ENCODE measurements around the gene BRAP. TPM values are rescaled to one million over a fixed set of nuclear protein-coding genes. Genes with fewer than 3 reads are reported as not detected.

The BRAP gene
- total and polyA plus RNA-seq, 12 donors: 5.9 to 18.5 (median 14.4) TPM

- Histone ChIP-seq H3K4me3 (peak overlapping the region in 9 of 10 donors; percentile 78 to 97 (median 92)), H3K4me1 (peaks cover 4 to 31% (median 26%) of the 10 kb centered on the region in 9 donors), H3K27me3 (no peaks in the 10 kb centered on the region), H3K27ac (peak overlapping the region; percentile 93 to 100 (median 99)), H3K36me3 (no peaks in the 10 kb centered on the region), H3K9me3 (no peaks in the 10 kb centered on the region)
- no peak for TF ChIP-seq CTCF (IDR thresholded peaks at IDR 0.05)
- ATAC-seq (no peak), DNase-seq (no peak)
- intact Hi-C loops (cut with DNase I): loop anchor here in 1 of 10 donors (5.0 kb wide), 1 partner anchor 37 kb away; no protein-coding TSS in a partner anchor
- WGBS, 2 donors: 8 to 11% methylated on average over 5 of the region's 5 CpGs
Observed at GRCh38 chr12:111600205-111600642, 85.5 kb downstream of the BRAP start.

DNA sequence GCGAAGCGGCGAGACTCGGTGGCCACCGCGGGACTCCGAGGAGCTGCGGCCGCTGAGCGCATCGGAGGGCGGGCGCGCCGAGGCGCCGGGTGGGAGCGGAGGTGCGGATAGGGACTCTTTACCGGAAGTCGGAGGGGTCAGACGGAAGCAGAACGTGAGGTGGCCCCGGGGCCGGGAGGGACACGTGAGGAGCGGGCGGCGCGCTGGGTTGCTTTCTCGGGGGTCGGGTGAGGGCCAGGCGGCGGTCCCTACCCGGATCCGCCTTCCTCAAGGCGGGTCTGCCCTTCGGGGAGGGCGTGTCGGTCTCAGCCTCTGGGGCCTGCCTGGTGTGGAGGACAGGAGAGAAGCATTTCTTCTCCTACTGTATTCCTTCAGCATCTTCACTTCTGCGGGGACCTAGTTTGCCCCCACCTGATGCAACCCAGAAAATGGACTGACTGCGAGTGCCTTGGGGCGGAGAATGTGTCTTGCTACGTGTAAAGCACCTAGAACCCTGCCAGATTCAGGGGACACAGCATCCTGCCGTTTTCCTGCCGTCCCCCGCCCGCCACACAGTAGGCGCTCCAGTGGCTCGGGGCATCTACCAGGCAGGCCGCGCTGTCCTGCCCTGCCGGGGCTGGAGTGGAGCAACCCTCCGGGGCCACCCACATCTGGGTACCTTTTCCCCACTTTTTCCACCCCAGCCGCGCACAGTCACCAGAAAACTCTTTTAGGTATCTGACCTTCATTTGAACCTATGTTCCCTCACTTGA is 86.1 kb downstream of the BRAP start:
- TF ChIP-seq CTCF (IDR thresholded peaks at IDR 0.05): no peak

DNA sequence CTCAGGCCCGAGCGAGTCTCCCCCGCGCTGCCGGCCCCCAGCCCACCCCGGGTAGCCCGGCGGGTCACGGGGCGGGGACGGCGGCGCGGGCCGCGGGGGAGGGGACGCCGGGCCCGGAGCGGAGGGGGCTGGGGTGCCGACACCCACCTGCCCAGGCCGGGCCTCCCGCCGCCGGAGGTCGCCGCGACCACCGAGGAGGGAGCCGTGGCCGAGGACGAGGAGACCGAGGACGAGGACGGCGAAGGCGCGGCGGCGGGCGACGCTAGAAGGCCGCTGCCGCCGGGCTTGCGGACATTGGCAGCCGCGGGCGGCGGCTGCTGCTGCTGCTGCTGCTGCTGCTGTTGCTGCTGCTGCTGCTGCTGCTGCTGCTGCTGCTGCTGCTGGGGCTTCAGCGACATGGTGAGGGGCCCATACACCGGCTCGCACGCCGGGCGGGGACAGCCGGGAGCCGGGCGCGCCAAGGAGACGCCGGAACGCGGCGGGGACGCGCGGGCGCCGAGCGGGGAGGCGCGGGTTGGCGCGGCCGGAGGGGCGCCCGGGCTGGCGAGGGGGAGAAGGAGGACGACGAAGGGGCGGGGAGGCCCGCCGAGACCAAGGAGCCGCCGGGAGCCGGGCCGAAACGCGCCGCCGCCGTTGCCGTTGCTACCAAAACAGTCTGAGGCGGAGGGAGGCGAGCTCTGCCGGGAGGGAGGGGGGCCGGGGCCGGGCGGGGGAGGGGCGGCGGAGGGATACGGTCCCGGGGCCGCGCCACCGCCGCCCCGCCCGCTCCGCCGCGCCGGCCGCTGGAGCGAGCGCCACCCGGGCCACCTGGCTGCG is 86.9 kb downstream of the BRAP start, which contains the start of gene ATXN2:
Gene ATXN2, minus strand, starts transcription at position 679 of the 816 bp plus-strand sequence. Its CDS starts 281 bp downstream, at position 398.
- Histone ChIP-seq H3K27me3 (no peaks in the 10 kb centered on the region), H3K36me3 (no peaks in the 10 kb centered on the region), H3K4me3 (peak within 1 kb of the TSS; percentile 78 to 97 (median 92)), H3K27ac (peak within 1 kb of the TSS; percentile 93 to 100 (median 99)), H3K4me1 (peaks cover 4 to 44% (median 40%) of the 10 kb centered on the region in 9 donors), H3K9me3 (no peaks in the 10 kb centered on the region)
- no peak for TF ChIP-seq CTCF (IDR thresholded peaks at IDR 0.05)
- ATAC-seq (peak in 7 of 8 donors; percentile 11 to 75 (median 46)), DNase-seq (peak; percentile 68 to 73)
- intact Hi-C loops (cut with DNase I): loop anchor here in 2 of 10 donors (5.0 kb wide), 2 partner anchors 37 to 38 kb away; no protein-coding TSS in a partner anchor
- WGBS, 2 donors: 1% methylated on average over 84 to 119 of the region's 119 CpGs

More for the DNA sequence above, 86.1 kb downstream of the BRAP start:
- peak; percentile 92 to 93 for DNase-seq
- H3K27me3 ChIP-seq: no peaks in the 10 kb centered on the region
- peak overlapping the region; percentile 93 to 100 (median 99) for H3K27ac ChIP-seq
- intact Hi-C loops (cut with DNase I): loop anchor here in 3 of 10 donors (5.0 kb wide), 2 partner anchors 37 to 38 kb away; no protein-coding TSS in a partner anchor
- 0% methylated on average over 55 to 56 of the region's 56 CpGs for WGBS, 2 donors
- no peaks in the 10 kb centered on the region for H3K36me3 ChIP-seq
- peak; percentile 84 to 92 (median 91) for ATAC-seq
- peaks cover 4 to 37% (median 32%) of the 10 kb centered on the region in 9 donors for H3K4me1 ChIP-seq
- no peaks in the 10 kb centered on the region for H3K9me3 ChIP-seq
- H3K4me3 ChIP-seq: peak overlapping the region; percentile 78 to 97 (median 92)
